Psoas muscle (tissue), 8 donors: ENCODE results near the gene DNAJC1. TPM values are rescaled to one million over a fixed set of nuclear protein-coding genes. Genes with fewer than 3 reads are reported as not detected.
"Not testable (repeated sequence)": the region's sequence is repeated elsewhere in the genome, so short reads cannot be mapped to it uniquely, and the experiment has no call there.

Source experiments
- ATAC-seq, 4 donors: fragments of 200-7000 bp; cut with Tn5 transposase; one replicate each; pipeline ENCODE4 v1.9.1; 2020; ENCODE audit warnings: moderate library complexity in 3 of 4, mild to moderate bottlenecking in 2 of 4
- DNase-seq, 2 donors: peaks; one replicate each; pipeline ENCODE4 v3.0.0-alpha.2; 2020
- H3K27ac ChIP-seq: fragments of 200-600 bp; one replicate; pipeline ENCODE4 v1.8.0; 2022
- H3K27me3 ChIP-seq, 3 donors: fragments of 200-600 bp in 1 of 3; one replicate each; pipeline versions ENCODE4 v1.6.1 to v1.8.0; 2013 to 2022; ENCODE audit warnings: low read length in 2 of 3, mild to moderate bottlenecking in 2 of 3, moderate library complexity in 1 of 3; ENCODE audit not compliant: insufficient read depth in 3 of 3
- H3K36me3 ChIP-seq, 2 donors: fragments of 200-600 bp in 1 of 2; one replicate each; pipeline versions ENCODE4 v1.6.1 to v1.8.0; 2013 to 2022; ENCODE audit warnings: low read depth in 1 of 2, mild to moderate bottlenecking in 1 of 2, moderate library complexity in 1 of 2; ENCODE audit not compliant: insufficient read depth in 1 of 2
- H3K4me1 ChIP-seq: fragments of 200-600 bp; one replicate; pipeline ENCODE4 v1.8.0; 2022
- H3K4me3 ChIP-seq: fragments of 200-600 bp; one replicate; pipeline ENCODE4 v1.8.0; 2022; ENCODE audit warnings: mild to moderate bottlenecking
- H3K9me3 ChIP-seq: fragments of 200-600 bp; one replicate; pipeline ENCODE4 v1.8.0; 2022
- CTCF ChIP-seq: fragments of 200-600 bp; IDR thresholded peaks from one replicate; pipeline ENCODE4 v1.8.0; 2022; ENCODE audit warnings: antibody characterized with exemption
- WGBS, 3 donors: extraction: QIAGEN DNeasy Blood & Tissue Kit; methylation state at CpG; one replicate each; pipeline versions ENCODE4 v1.1.6 to v1.1.7; 2013; 5-methylcytosine and 5-hydroxymethylcytosine counted together
- intact Hi-C, 2 donors: fragments of 100-400 bp; cut with DNase I; formaldehyde crosslinking; loops; one replicate each; pipeline versions ENCODE4 v1.11.0 to v1.14.2; 2022
- polyA plus RNA-seq, 3 donors: library from polyadenylated mRNA; stranded (reverse); fragments of 200-250 nt; gene quantifications; one replicate each; pipeline ENCODE4 v1.2.3, GENCODE V29; 2013
- total RNA-seq, 4 donors: library from RNA; stranded (reverse); fragmentation: NEBNext Ultra II Directional in 2 of 4; extraction: Animal tissue kit (Norgen Biotek cat#: 25700) in 2 of 4; gene quantifications; one replicate each; pipeline versions ENCODE4 v1.2.1 to v1.2.4, GENCODE V29; 2021 to 2023
- donor health status: healthy with polysubstance abuse.
- donor health status: DM: no; HTN: no; CAD: no; lungs with moderate emphysema.
- donor health status: Bipolar disorder and iron deficiency.
- donor health status: healthy.
- donor health status: DM: yes; HTN: yes; CAD: no.
- donor health status: DM: no; HTN: no; CAD: no.
- donor health status: DM: no; HTN: no; CAD: no.
- donor health status: DM: yes; HTN: yes; CAD: no.

Gene DNAJC1
- total and polyA plus RNA-seq, 7 donors, result 6.7 to 21.5 (median 13.2) TPM

- no peaks in the 10 kb centered on the region for H3K9me3 ChIP-seq
- no peak overlapping the region for H3K4me3 ChIP-seq
- intact Hi-C loops, result no loop called here
- 67 to 72% (median 68%) methylated on average over 6 of the region's 6 CpGs for WGBS, 3 donors
- no peak for TF ChIP-seq CTCF
- H3K36me3 ChIP-seq, result no peaks in the 10 kb centered on the region
- no peak for DNase-seq
- H3K27ac ChIP-seq, result no peak overlapping the region
- H3K27me3 ChIP-seq, result peaks cover 0 to 2% (median 2%) of the 10 kb centered on the region in 3 donors
- no peaks in the 10 kb centered on the region for H3K4me1 ChIP-seq
- no peak for ATAC-seq
Measured at GRCh38 chr10:22043327-22043633, 39.8 kb upstream of the DNAJC1 start.

- intact Hi-C loops, result no loop called here
- no peak for ATAC-seq
- Histone ChIP-seq H3K27ac (no peak overlapping the region), H3K36me3 (no peaks in the 10 kb centered on the region), H3K9me3 (no peaks in the 10 kb centered on the region), H3K4me3 (no peak overlapping the region), H3K4me1 (no peaks in the 10 kb centered on the region), H3K27me3 (peaks cover 0 to 2% (median 2%) of the 10 kb centered on the region in 3 donors)
- WGBS, 3 donors, result 49 to 51% (median 51%) methylated on average over 8 of the region's 8 CpGs
- no peak for DNase-seq
- TF ChIP-seq CTCF, result no peak
Measured at GRCh38 chr10:22042557-22043326, 39.2 kb upstream of the DNAJC1 start.

GRCh38 chr10:22034333-22034732 lies 30.8 kb upstream of the DNAJC1 start:
- H3K36me3 ChIP-seq, result no peaks in the 10 kb centered on the region
- DNase-seq (no peak), ATAC-seq (no peak)
- H3K4me1 ChIP-seq, result no peaks in the 10 kb centered on the region
- intact Hi-C loops, result no loop called here
- no peak for TF ChIP-seq CTCF
- no peak overlapping the region for H3K27ac ChIP-seq
- H3K27me3 ChIP-seq, result peaks cover 0 to 3% (median 0%) of the 10 kb centered on the region in 3 donors
- H3K9me3 ChIP-seq, result no peaks in the 10 kb centered on the region
- WGBS, 3 donors, result 51 to 54% (median 51%) methylated on average over 3 of the region's 3 CpGs
- no peak overlapping the region for H3K4me3 ChIP-seq

- H3K27me3 ChIP-seq, H3K4me3 ChIP-seq, H3K27ac ChIP-seq, DNase-seq, intact Hi-C loops, H3K9me3 ChIP-seq, ATAC-seq, H3K4me1 ChIP-seq, H3K36me3 ChIP-seq: not testable (repeated sequence)
- 59 to 77% (median 63%) methylated on average over 3 of the region's 3 CpGs for WGBS, 3 donors
Measured at GRCh38 chr10:22032268-22032667, 28.7 kb upstream of the DNAJC1 start.

- intact Hi-C loops, result no loop called here
- H3K36me3 ChIP-seq, result no peaks in the 10 kb centered on the region
- TF ChIP-seq CTCF, result no peak
- peaks cover 0 to 3% (median 0%) of the 10 kb centered on the region in 3 donors for H3K27me3 ChIP-seq
- H3K4me3 ChIP-seq, result no peak overlapping the region
- DNase-seq (no peak), ATAC-seq (no peak)
- H3K27ac ChIP-seq, result no peak overlapping the region
- H3K4me1 ChIP-seq, result no peaks in the 10 kb centered on the region
- 78 to 94% (median 82%) methylated on average over 2 of the region's 2 CpGs for WGBS, 3 donors
- no peaks in the 10 kb centered on the region for H3K9me3 ChIP-seq
Measured at GRCh38 chr10:22030421-22030820, 26.9 kb upstream of the DNAJC1 start.
